ENCODE measurements around the gene PRM2.

Gene PRM2

GRCh38 chr16:11277607-11278337, 1.5 kb upstream of the PRM2 start:
- Histone ChIP-seq H3K9me3 (ENCODE audit: insufficient read depth, low read length, severe bottlenecking) (no peaks in the 10 kb centered on the region), H3K27me3 (ENCODE audit: insufficient read depth, low read length, poor library complexity) (peaks cover under 1% of the 10 kb centered on the region), H4K20me1 (ENCODE audit: insufficient read depth, low read length) (no peaks in the 10 kb centered on the region), H3K27ac (ENCODE audit: low read length) (no peak overlapping the region), H3K9ac (ENCODE audit: low read depth, low read length) (no peak overlapping the region), H3K36me3 (ENCODE audit: insufficient read depth, low read length) (no peaks in the 10 kb centered on the region), H3K4me3 (ENCODE audit: low read depth in 1 of 2, low read length in 2 of 2) (no peak overlapping the region), H2AFZ (ENCODE audit: low read depth, low read length) (no peak overlapping the region), H3K4me2 (ENCODE audit: insufficient read depth, low read length) (no peak overlapping the region), H3K4me1 (ENCODE audit: insufficient read depth, low read length) (no peaks in the 10 kb centered on the region), H3K79me2 (ENCODE audit: insufficient read depth, low read length) (no peaks in the 10 kb centered on the region)
- DNase-seq (no peak), ATAC-seq (ENCODE audit: insufficient read depth, low read depth) (no peak)
- TF ChIP-seq CTCF (IDR thresholded peaks at IDR 0.05; ENCODE audit: borderline replicate concordance, extremely low read depth, low read length, poor library complexity, severe bottlenecking) (no peak), EZH2 (IDR thresholded peaks at IDR 0.05; ENCODE audit: borderline replicate concordance, low read depth, low read length, severe bottlenecking) (no peak)

- Histone ChIP-seq H3K4me3 (ENCODE audit: low read depth in 1 of 2, low read length in 2 of 2) (no peak overlapping the region), H3K36me3 (ENCODE audit: insufficient read depth, low read length) (no peaks in the 10 kb centered on the region), H3K9me3 (ENCODE audit: insufficient read depth, low read length, severe bottlenecking) (no peaks in the 10 kb centered on the region), H3K79me2 (ENCODE audit: insufficient read depth, low read length) (no peaks in the 10 kb centered on the region), H4K20me1 (ENCODE audit: insufficient read depth, low read length) (no peaks in the 10 kb centered on the region), H3K9ac (ENCODE audit: low read depth, low read length) (no peak overlapping the region), H2AFZ (ENCODE audit: low read depth, low read length) (no peak overlapping the region), H3K27me3 (ENCODE audit: insufficient read depth, low read length, poor library complexity) (no peaks in the 10 kb centered on the region), H3K4me2 (ENCODE audit: insufficient read depth, low read length) (no peak overlapping the region), H3K4me1 (ENCODE audit: insufficient read depth, low read length) (no peaks in the 10 kb centered on the region), H3K27ac (ENCODE audit: low read length) (no peak overlapping the region)
- no peak for ATAC-seq (ENCODE audit: insufficient read depth, low read depth)
- TF ChIP-seq EZH2 (IDR thresholded peaks at IDR 0.05; ENCODE audit: borderline replicate concordance, low read depth, low read length, severe bottlenecking) (no peak), CTCF (IDR thresholded peaks at IDR 0.05; ENCODE audit: borderline replicate concordance, extremely low read depth, low read length, poor library complexity, severe bottlenecking) (no peak)
- DNase-seq: no peak
Observed at GRCh38 chr16:11276896-11277593, 765 bp upstream of the PRM2 start.

- no peak overlapping the region for H3K4me2 ChIP-seq (ENCODE audit: insufficient read depth, low read length)
- ATAC-seq (ENCODE audit: insufficient read depth, low read depth): no peak
- H2AFZ ChIP-seq (ENCODE audit: low read depth, low read length): no peak overlapping the region
- H3K79me2 ChIP-seq (ENCODE audit: insufficient read depth, low read length): no peaks in the 10 kb centered on the region
- H3K27ac ChIP-seq (ENCODE audit: low read length): no peak overlapping the region
- no peaks in the 10 kb centered on the region for H3K4me1 ChIP-seq (ENCODE audit: insufficient read depth, low read length)
- TF ChIP-seq EZH2 (IDR thresholded peaks at IDR 0.05; ENCODE audit: borderline replicate concordance, low read depth, low read length, severe bottlenecking) (no peak), CTCF (IDR thresholded peaks at IDR 0.05; ENCODE audit: borderline replicate concordance, extremely low read depth, low read length, poor library complexity, severe bottlenecking) (no peak)
- no peak overlapping the region for H3K9ac ChIP-seq (ENCODE audit: low read depth, low read length)
- H3K36me3 ChIP-seq (ENCODE audit: insufficient read depth, low read length): no peaks in the 10 kb centered on the region
- H4K20me1 ChIP-seq (ENCODE audit: insufficient read depth, low read length): no peaks in the 10 kb centered on the region
- no peak for DNase-seq
- no peaks in the 10 kb centered on the region for H3K9me3 ChIP-seq (ENCODE audit: insufficient read depth, low read length, severe bottlenecking)
- no peaks in the 10 kb centered on the region for H3K27me3 ChIP-seq (ENCODE audit: insufficient read depth, low read length, poor library complexity)
- no peak overlapping the region for H3K4me3 ChIP-seq (ENCODE audit: low read depth in 1 of 2, low read length in 2 of 2)
Observed at GRCh38 chr16:11274964-11275363, 1.3 kb downstream of the PRM2 start.
